Measurements from ENCODE around the gene ZNF609. TPM values are rescaled to one million over a fixed set of nuclear protein-coding genes. Genes with fewer than 3 reads are reported as not detected.

The ZNF609 gene
- total RNA-seq, 4 donors from 2014 or later = 19.4 to 30.5 (median 21.1) TPM

GRCh38 chr15:64536244-64536836, 76.0 kb downstream of the ZNF609 start:
- no peak for DNase-seq (ENCODE audit: low spot score in 2 of 2)
- no peak overlapping the region for H3K4me3 ChIP-seq (ENCODE audit: low read depth, poor library complexity, severe bottlenecking)
- no peak for TF ChIP-seq POLR2A (IDR thresholded peaks at IDR 0.05)
- no peak for TF ChIP-seq CTCF (IDR thresholded peaks at IDR 0.05)
- intact Hi-C loops (cut with DNase I; ENCODE audit: low total_unique reads) = no loop called here
- 73 to 81% methylated on average over 6 of the region's 6 CpGs for WGBS, 2 donors

GRCh38 chr15:64542091-64542490, 81.7 kb downstream of the ZNF609 start:
- intact Hi-C loops (cut with DNase I; ENCODE audit: low total_unique reads) = no loop called here
- no peak for TF ChIP-seq POLR2A (IDR thresholded peaks at IDR 0.05)
- TF ChIP-seq CTCF (IDR thresholded peaks at IDR 0.05) = no peak
- 56 to 64% methylated on average over 1 of the region's 1 CpG for WGBS, 2 donors

GRCh38 chr15:64544450-64544849, 84.1 kb downstream of the ZNF609 start:
- H3K4me3 ChIP-seq (ENCODE audit: low read depth, poor library complexity, severe bottlenecking) = no peak overlapping the region
- 67 to 79% methylated on average over 2 of the region's 2 CpGs for WGBS, 2 donors
- no peak for DNase-seq (ENCODE audit: low spot score in 2 of 2)
- intact Hi-C loops (cut with DNase I; ENCODE audit: low total_unique reads) = no loop called here
- TF ChIP-seq CTCF (IDR thresholded peaks at IDR 0.05) (no peak), POLR2A (IDR thresholded peaks at IDR 0.05) (no peak)

More at GRCh38 chr15:64542091-64542490, 81.7 kb downstream of the ZNF609 start:
- no peak overlapping the region for H3K4me3 ChIP-seq (ENCODE audit: low read depth, poor library complexity, severe bottlenecking)
- DNase-seq (ENCODE audit: low spot score in 2 of 2) = no peak

GRCh38 chr15:64547275-64547674, 86.9 kb downstream of the ZNF609 start:
- DNase-seq (ENCODE audit: low spot score in 2 of 2) = no peak
- intact Hi-C loops (cut with DNase I; ENCODE audit: low total_unique reads) = no loop called here

GRCh38 chr15:64548235-64548634, 87.9 kb downstream of the ZNF609 start:
- TF ChIP-seq POLR2A (IDR thresholded peaks at IDR 0.05) (no peak), CTCF (IDR thresholded peaks at IDR 0.05) (no peak)
- no peak overlapping the region for H3K4me3 ChIP-seq (ENCODE audit: low read depth, poor library complexity, severe bottlenecking)
- DNase-seq (ENCODE audit: low spot score in 2 of 2) = no peak
- 48 to 65% methylated on average over 2 of the region's 2 CpGs for WGBS, 2 donors
- intact Hi-C loops (cut with DNase I; ENCODE audit: low total_unique reads) = no loop called here

More at GRCh38 chr15:64547275-64547674, 86.9 kb downstream of the ZNF609 start:
- H3K4me3 ChIP-seq (ENCODE audit: low read depth, poor library complexity, severe bottlenecking) = no peak overlapping the region
- TF ChIP-seq POLR2A (IDR thresholded peaks at IDR 0.05) (no peak), CTCF (IDR thresholded peaks at IDR 0.05) (no peak)

GRCh38 chr15:64549860-64550259, 89.5 kb downstream of the ZNF609 start:
- intact Hi-C loops (cut with DNase I; ENCODE audit: low total_unique reads) = no loop called here
- no peak for DNase-seq (ENCODE audit: low spot score in 2 of 2)
- TF ChIP-seq POLR2A (IDR thresholded peaks at IDR 0.05) (no peak), CTCF (IDR thresholded peaks at IDR 0.05) (no peak)
- no peak overlapping the region for H3K4me3 ChIP-seq (ENCODE audit: low read depth, poor library complexity, severe bottlenecking)
- 94 to 97% methylated on average over 2 of the region's 2 CpGs for WGBS, 2 donors

All from lower leg skin (tissue), 4 donors.